ENCODE results near the gene BCL2L11.

DNA sequence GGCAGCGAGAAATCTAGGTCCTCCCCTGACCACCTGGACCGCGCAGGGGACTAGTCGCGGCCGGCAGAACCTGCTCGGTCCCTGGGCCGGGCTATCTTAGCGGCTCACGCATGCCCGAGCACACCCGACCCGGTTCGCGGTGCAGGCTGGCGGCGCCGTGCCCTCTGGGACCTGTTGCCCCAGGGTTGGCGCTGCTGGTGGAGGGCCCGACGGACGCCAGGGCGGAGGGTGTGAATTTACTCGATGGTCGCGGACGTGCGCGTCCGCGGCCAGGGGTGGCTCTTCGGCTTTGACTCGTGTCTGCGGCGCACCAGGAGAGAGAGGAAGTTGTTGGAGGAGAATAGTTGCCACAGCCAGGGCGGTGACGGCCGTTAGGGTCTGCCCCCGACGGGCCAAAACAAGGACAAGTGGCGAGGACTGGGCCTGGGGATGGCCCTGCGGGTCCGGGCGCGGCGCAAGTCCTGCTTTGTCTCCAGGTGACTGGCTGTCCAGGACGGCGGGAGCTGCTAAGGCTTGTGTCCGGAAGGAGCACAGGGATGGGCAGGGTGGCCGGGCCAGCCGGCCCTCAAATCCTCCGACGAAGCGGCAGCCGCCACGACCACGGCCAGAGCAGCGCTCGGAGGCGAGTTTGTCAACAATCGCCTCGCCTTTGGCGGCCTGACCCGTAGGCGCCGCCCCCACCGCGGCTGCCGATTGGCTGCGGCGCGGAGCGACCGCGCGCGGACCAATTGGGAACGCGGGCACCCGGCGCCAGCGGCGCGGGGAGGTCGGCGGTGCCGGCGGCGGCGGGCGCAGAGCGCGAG, 1.3 kb downstream of the BCL2L11 start:
- TF ChIP-seq, protein P1, sequence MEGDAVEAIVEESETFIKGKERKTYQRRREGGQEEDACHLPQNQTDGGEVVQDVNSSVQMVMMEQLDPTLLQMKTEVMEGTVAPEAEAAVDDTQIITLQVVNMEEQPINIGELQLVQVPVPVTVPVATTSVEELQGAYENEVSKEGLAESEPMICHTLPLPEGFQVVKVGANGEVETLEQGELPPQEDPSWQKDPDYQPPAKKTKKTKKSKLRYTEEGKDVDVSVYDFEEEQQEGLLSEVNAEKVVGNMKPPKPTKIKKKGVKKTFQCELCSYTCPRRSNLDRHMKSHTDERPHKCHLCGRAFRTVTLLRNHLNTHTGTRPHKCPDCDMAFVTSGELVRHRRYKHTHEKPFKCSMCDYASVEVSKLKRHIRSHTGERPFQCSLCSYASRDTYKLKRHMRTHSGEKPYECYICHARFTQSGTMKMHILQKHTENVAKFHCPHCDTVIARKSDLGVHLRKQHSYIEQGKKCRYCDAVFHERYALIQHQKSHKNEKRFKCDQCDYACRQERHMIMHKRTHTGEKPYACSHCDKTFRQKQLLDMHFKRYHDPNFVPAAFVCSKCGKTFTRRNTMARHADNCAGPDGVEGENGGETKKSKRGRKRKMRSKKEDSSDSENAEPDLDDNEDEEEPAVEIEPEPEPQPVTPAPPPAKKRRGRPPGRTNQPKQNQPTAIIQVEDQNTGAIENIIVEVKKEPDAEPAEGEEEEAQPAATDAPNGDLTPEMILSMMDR (IDR thresholded peaks at IDR 0.05; ENCODE audit: low read depth, low read length), result no peak
- TF ChIP-seq, protein P2, sequence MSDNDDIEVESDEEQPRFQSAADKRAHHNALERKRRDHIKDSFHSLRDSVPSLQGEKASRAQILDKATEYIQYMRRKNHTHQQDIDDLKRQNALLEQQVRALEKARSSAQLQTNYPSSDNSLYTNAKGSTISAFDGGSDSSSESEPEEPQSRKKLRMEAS (IDR thresholded peaks at IDR 0.05; ENCODE audit: low read depth, low read length), result peak; percentile 31; the same call in 1 of the 2 replicates
- peak; percentile 48 for TF ChIP-seq POLR2A (IDR thresholded peaks at IDR 0.05; ENCODE audit: extremely low read depth, insufficient read length)
- TF ChIP-seq MYC (IDR thresholded peaks at IDR 0.05; ENCODE audit: low read depth, low read length), result 0 out of 2 replicates have a peak, but pooled peaks have one; percentile 20

Data from NB4 (cell line).